Fibroblast of pulmonary artery (primary cell): Measurements from ENCODE around the gene CNTROB.

Experiments used
- DNase-seq: peaks from one replicate; pipeline ENCODE4 v3.0.0-alpha.2; 2010; ENCODE audit warnings: low read depth
- H3K4me3 ChIP-seq: replicated peaks from 2 replicates; pipeline ENCODE4 v1.5.1; 2011; ENCODE audit warnings: low read depth, mild to moderate bottlenecking, control low read depth, low read length, moderate library complexity
- TF ChIP-seq, protein P1 (sequence below): IDR thresholded peaks from 2 replicates; pipeline ENCODE4 v1.5.1; 2011; ENCODE audit warnings: mild to moderate bottlenecking, control low read depth, low read length, inconsistent platforms; ENCODE audit errors: missing control alignments

The CNTROB gene, protein sequence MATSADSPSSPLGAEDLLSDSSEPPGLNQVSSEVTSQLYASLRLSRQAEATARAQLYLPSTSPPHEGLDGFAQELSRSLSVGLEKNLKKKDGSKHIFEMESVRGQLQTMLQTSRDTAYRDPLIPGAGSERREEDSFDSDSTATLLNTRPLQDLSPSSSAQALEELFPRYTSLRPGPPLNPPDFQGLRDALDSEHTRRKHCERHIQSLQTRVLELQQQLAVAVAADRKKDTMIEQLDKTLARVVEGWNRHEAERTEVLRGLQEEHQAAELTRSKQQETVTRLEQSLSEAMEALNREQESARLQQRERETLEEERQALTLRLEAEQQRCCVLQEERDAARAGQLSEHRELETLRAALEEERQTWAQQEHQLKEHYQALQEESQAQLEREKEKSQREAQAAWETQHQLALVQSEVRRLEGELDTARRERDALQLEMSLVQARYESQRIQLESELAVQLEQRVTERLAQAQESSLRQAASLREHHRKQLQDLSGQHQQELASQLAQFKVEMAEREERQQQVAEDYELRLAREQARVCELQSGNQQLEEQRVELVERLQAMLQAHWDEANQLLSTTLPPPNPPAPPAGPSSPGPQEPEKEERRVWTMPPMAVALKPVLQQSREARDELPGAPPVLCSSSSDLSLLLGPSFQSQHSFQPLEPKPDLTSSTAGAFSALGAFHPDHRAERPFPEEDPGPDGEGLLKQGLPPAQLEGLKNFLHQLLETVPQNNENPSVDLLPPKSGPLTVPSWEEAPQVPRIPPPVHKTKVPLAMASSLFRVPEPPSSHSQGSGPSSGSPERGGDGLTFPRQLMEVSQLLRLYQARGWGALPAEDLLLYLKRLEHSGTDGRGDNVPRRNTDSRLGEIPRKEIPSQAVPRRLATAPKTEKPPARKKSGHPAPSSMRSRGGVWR

DNA sequence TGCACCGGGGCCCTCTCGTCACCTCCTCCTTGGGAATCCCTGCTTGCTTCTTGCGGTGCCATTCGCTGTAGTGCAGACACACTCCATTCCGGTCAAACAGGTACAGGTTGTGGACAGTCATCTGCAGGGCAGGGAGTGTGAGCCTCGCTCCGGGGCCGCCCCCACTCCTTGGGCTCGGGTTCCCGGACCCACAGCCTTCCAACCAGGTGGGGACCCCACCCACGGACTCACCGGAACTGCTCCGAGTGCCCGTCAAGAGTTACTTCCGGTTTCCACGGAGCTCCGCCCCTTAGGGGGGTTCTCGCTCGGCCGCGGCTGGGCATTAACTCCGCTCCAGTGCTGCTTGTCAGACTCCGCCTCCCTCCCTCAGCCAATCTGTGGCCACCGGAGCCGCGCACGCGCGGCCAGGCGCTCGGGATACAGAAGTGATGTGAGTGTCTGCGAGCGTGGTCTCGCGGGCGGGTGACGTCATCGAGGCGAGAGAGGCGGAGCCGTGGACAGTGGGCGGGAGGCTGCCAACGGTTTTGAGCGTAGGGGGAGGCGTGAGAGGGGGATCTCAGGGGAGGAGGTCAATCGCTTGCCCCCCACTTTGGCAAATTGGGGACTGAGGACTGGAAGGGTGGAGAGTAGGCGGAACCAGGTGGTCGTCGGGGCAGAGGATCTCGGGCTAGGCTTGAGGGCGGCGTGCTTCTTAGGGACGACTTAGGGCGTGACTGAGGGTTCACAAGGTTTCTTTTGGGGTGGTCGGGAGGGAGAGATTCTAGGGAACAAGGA, at the start of gene CNTROB, which contains the start of gene TRAPPC1:
Gene CNTROB, plus strand, starts transcription at position 498 of the 774 bp plus-strand sequence. CDS start 874 bp downstream, outside the sequence.
Gene TRAPPC1, minus strand, starts transcription at position 238 of the 774 bp plus-strand sequence. Its CDS starts 117 bp downstream, at position 121.
- TF ChIP-seq, protein P1, sequence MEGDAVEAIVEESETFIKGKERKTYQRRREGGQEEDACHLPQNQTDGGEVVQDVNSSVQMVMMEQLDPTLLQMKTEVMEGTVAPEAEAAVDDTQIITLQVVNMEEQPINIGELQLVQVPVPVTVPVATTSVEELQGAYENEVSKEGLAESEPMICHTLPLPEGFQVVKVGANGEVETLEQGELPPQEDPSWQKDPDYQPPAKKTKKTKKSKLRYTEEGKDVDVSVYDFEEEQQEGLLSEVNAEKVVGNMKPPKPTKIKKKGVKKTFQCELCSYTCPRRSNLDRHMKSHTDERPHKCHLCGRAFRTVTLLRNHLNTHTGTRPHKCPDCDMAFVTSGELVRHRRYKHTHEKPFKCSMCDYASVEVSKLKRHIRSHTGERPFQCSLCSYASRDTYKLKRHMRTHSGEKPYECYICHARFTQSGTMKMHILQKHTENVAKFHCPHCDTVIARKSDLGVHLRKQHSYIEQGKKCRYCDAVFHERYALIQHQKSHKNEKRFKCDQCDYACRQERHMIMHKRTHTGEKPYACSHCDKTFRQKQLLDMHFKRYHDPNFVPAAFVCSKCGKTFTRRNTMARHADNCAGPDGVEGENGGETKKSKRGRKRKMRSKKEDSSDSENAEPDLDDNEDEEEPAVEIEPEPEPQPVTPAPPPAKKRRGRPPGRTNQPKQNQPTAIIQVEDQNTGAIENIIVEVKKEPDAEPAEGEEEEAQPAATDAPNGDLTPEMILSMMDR = no peak
- peak within 1 kb of the TSS; percentile 99 for H3K4me3 ChIP-seq
- DNase-seq = peak; percentile 99

GRCh38 chr17:7882629-7883028, 49.4 kb upstream of the CNTROB start:
- H3K4me3 ChIP-seq = no peak overlapping the region
- TF ChIP-seq, protein P1 = no peak
- DNase-seq = no peak

- H3K4me3 ChIP-seq = peak overlapping the region; percentile 78
- TF ChIP-seq, protein P1 = no peak
- peak; percentile 41 for DNase-seq
These were observed 48.1 kb upstream of the CNTROB start for GRCh38 chr17:7883781-7884386.

GRCh38 chr17:7884581-7885366, 47.2 kb upstream of the CNTROB start:
- peak overlapping the region; percentile 78 for H3K4me3 ChIP-seq
- no peak for DNase-seq
- TF ChIP-seq, protein P1 = no peak

GRCh38 chr17:7885367-7886226, 46.4 kb upstream of the CNTROB start:
- TF ChIP-seq, protein P1 = no peak
- H3K4me3 ChIP-seq = peak overlapping the region; percentile 78
- peak; percentile 31 for DNase-seq
